ENCODE results near the gene POU4F2.

DNA sequence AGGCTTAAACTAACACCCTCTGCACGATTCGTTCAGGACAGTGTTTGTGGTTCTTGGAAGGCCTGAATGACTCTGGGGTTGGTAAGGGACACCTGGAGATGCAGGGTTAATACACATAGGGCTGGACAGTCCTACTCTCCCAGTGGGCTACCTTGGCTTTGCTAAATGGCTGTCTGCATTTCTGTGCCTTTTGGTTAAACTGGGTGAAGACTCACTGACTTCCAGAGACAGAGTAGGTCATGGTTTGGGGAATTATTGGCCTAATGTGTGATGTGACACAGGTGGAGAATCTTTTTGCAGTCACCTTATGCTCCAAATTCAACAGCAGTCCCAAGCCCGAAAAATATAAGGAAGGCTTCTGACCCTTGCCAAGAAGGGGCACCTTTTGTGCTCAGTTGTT, 10.5 kb downstream of the POU4F2 start:
- TF ChIP-seq ZFX (IDR thresholded peaks at IDR 0.05; ENCODE audit: borderline replicate concordance) = no peak
- TF ChIP-seq, protein P1, sequence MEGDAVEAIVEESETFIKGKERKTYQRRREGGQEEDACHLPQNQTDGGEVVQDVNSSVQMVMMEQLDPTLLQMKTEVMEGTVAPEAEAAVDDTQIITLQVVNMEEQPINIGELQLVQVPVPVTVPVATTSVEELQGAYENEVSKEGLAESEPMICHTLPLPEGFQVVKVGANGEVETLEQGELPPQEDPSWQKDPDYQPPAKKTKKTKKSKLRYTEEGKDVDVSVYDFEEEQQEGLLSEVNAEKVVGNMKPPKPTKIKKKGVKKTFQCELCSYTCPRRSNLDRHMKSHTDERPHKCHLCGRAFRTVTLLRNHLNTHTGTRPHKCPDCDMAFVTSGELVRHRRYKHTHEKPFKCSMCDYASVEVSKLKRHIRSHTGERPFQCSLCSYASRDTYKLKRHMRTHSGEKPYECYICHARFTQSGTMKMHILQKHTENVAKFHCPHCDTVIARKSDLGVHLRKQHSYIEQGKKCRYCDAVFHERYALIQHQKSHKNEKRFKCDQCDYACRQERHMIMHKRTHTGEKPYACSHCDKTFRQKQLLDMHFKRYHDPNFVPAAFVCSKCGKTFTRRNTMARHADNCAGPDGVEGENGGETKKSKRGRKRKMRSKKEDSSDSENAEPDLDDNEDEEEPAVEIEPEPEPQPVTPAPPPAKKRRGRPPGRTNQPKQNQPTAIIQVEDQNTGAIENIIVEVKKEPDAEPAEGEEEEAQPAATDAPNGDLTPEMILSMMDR (IDR thresholded peaks at IDR 0.05) = no peak

Data from 22Rv1 (cell line).